ENCODE results near the gene COL11A1. TPM values are rescaled to one million over a fixed set of nuclear protein-coding genes. Genes with fewer than 3 reads are reported as not detected.
"Not testable (repeated sequence)": the region's sequence is repeated elsewhere in the genome, so short reads cannot be mapped to it uniquely, and the experiment has no call there.

Gene COL11A1
- total RNA-seq, 2 experiments from 2014 or later, result not detected

DNA sequence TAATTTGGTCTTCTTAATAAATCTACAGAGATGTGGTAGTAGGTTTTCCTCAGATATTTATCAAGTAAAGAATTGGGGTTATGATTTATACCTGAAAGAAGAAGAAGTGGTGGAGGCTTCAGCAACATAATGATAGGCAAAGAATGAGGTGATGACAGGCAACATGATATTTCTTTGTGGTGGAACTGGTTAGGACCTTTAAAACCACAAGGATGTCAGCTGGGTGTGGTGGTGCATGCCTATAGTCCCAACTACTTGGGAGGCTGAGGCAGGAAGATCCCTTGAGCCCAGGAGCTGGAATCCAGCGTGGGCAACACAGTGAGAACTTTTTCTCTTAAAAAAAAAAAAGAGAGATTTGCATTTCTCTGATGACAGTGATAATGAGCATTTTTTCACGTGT, 34.1 kb upstream of the COL11A1 start:
- H3K27ac Mint-ChIP-seq, result no peak overlapping the region
- H3K9me3 Mint-ChIP-seq, result no peaks in the 10 kb centered on the region
- ATAC-seq (no peak), DNase-seq (no peak)
- TF ChIP-seq, protein P1, sequence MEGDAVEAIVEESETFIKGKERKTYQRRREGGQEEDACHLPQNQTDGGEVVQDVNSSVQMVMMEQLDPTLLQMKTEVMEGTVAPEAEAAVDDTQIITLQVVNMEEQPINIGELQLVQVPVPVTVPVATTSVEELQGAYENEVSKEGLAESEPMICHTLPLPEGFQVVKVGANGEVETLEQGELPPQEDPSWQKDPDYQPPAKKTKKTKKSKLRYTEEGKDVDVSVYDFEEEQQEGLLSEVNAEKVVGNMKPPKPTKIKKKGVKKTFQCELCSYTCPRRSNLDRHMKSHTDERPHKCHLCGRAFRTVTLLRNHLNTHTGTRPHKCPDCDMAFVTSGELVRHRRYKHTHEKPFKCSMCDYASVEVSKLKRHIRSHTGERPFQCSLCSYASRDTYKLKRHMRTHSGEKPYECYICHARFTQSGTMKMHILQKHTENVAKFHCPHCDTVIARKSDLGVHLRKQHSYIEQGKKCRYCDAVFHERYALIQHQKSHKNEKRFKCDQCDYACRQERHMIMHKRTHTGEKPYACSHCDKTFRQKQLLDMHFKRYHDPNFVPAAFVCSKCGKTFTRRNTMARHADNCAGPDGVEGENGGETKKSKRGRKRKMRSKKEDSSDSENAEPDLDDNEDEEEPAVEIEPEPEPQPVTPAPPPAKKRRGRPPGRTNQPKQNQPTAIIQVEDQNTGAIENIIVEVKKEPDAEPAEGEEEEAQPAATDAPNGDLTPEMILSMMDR (IDR thresholded peaks at IDR 0.05), result no peak
- H3K4me1 Mint-ChIP-seq (ENCODE audit: low read depth), result no peaks in the 10 kb centered on the region
- ChIA-PET POLR2A (no interaction called here), CTCF (no interaction called here)
- H3K27me3 Mint-ChIP-seq, result no peaks in the 10 kb centered on the region
- H3K4me3 Mint-ChIP-seq, result no peak overlapping the region
- no peaks in the 10 kb centered on the region for H3K36me3 Mint-ChIP-seq (ENCODE audit: low read depth)
- intact Hi-C loops (cut with micrococcal nuclease), result no loop called here

GRCh38 chr1:103129796-103130195, 21.5 kb upstream of the COL11A1 start:
- no peaks in the 10 kb centered on the region for H3K36me3 Mint-ChIP-seq (ENCODE audit: low read depth)

GRCh38 chr1:103129255-103129654, 20.9 kb upstream of the COL11A1 start:
- H3K4me1 Mint-ChIP-seq (ENCODE audit: low read depth), result no peaks in the 10 kb centered on the region
- H3K27me3 Mint-ChIP-seq, result no peaks in the 10 kb centered on the region
- H3K27ac Mint-ChIP-seq, result no peak overlapping the region
- TF ChIP-seq, protein P1 (IDR thresholded peaks at IDR 0.05), result no peak
- ChIA-PET CTCF (no interaction called here), POLR2A (no interaction called here)
- H3K9me3 Mint-ChIP-seq, result peaks cover 3% of the 10 kb centered on the region
- H3K36me3 Mint-ChIP-seq (ENCODE audit: low read depth), result no peaks in the 10 kb centered on the region
- ATAC-seq (no peak), DNase-seq (no peak)
- no peak overlapping the region for H3K4me3 Mint-ChIP-seq
- intact Hi-C loops (cut with micrococcal nuclease), result no loop called here

More at GRCh38 chr1:103129796-103130195, 21.5 kb upstream of the COL11A1 start:
- ChIA-PET POLR2A (no interaction called here), CTCF (no interaction called here)
- Mint-ChIP-seq H3K4me3 (no peak overlapping the region), H3K27me3 (no peaks in the 10 kb centered on the region), H3K9me3 (peaks cover 6% of the 10 kb centered on the region), H3K27ac (no peak overlapping the region), H3K4me1 (ENCODE audit: low read depth) (no peaks in the 10 kb centered on the region)
- TF ChIP-seq, protein P1 (IDR thresholded peaks at IDR 0.05), result no peak
- ATAC-seq (no peak), DNase-seq (no peak)
- intact Hi-C loops (cut with micrococcal nuclease), result no loop called here

DNA sequence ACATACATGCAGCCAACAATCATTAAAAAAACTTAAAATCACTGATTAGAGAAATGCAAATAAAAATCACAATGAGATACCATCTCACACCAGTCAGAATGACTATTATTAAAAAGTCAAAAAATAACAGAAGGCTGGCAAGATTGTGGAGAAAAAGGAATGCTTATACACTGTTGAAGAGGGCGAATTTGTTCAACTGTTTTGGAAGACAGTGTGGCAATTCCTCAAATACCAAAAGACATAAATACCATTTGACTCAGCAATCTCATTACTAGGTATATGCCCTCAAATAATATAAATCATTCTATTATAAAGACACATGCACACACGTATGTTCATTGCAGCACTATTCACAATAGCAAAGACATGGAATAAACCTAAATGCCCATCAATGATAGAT, 19.9 kb upstream of the COL11A1 start:
- H3K9me3 Mint-ChIP-seq; DNase-seq; intact Hi-C loops (cut with micrococcal nuclease); H3K36me3 Mint-ChIP-seq (ENCODE audit: low read depth); H3K27ac Mint-ChIP-seq; CTCF ChIA-PET; ATAC-seq; POLR2A ChIA-PET; H3K4me1 Mint-ChIP-seq (ENCODE audit: low read depth); H3K4me3 Mint-ChIP-seq; H3K27me3 Mint-ChIP-seq: not testable (repeated sequence)

DNA sequence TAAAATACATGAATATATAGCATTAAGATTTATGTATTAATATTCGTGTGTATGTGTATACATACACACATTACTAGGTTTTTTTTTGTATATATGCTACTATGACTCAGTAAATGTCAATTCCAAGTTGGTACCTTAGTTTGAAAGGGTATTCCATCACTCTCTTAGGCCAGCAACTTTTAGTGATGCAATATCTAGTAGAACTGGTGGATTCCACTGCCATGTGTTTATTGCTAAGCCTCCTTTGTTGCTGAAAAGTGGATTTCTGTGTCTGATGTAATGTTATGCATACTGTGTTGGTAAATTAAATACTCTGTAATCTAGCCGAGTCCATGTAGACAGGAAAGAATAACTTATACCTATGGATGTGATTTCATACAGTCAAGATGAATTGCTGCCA, 16.9 kb upstream of the COL11A1 start:
- H3K27ac Mint-ChIP-seq, result no peak overlapping the region
- no peak overlapping the region for H3K4me3 Mint-ChIP-seq
- intact Hi-C loops (cut with micrococcal nuclease), result no loop called here
- H3K9me3 Mint-ChIP-seq, result peaks cover 1% of the 10 kb centered on the region
- TF ChIP-seq, protein P1 (IDR thresholded peaks at IDR 0.05), result no peak
- ChIA-PET POLR2A (no interaction called here), CTCF (no interaction called here)
- H3K4me1 Mint-ChIP-seq (ENCODE audit: low read depth), result no peaks in the 10 kb centered on the region
- H3K36me3 Mint-ChIP-seq (ENCODE audit: low read depth), result no peaks in the 10 kb centered on the region
- ATAC-seq, result no peak
- DNase-seq, result no peak
- H3K27me3 Mint-ChIP-seq, result no peaks in the 10 kb centered on the region
